Measurements from ENCODE around the gene CHD9. TPM values are rescaled to one million over a fixed set of nuclear protein-coding genes. Genes with fewer than 3 reads are reported as not detected.

Gene CHD9
- total RNA-seq, 2 experiments from 2014 or later, result 30.2 to 37.9 TPM

DNA sequence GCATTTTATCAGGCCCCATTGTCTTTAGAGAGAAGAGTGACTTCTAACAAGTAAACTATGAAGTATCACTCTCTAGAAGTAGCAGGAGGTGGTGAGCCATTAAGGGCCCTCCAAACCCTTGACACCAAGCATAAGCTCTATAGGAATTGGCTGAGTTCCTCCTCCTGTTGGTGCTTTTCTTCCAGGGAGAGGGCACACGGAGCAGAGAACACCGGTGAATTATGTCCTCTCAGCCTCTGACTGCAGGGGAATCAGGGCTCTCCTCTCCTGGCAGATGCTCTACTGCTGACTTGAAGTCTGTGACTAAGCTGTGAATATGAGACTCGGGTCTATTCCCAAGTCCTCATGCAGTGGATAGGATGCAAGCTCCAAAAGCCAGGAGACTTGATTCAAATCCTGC, 32.3 kb downstream of the CHD9 start:
- POLR2A ChIA-PET, result no interaction called here
- Mint-ChIP-seq H3K27ac (no peak overlapping the region), H3K4me1 (peaks cover 17% of the 10 kb centered on the region), H3K27me3 (no peaks in the 10 kb centered on the region), H3K36me3 (peaks cover 7% of the 10 kb centered on the region), H3K4me3 (no peak overlapping the region), H3K9me3 (no peaks in the 10 kb centered on the region)
- DNase-seq (no peak), ATAC-seq (ENCODE audit: low read depth) (no peak)

DNA sequence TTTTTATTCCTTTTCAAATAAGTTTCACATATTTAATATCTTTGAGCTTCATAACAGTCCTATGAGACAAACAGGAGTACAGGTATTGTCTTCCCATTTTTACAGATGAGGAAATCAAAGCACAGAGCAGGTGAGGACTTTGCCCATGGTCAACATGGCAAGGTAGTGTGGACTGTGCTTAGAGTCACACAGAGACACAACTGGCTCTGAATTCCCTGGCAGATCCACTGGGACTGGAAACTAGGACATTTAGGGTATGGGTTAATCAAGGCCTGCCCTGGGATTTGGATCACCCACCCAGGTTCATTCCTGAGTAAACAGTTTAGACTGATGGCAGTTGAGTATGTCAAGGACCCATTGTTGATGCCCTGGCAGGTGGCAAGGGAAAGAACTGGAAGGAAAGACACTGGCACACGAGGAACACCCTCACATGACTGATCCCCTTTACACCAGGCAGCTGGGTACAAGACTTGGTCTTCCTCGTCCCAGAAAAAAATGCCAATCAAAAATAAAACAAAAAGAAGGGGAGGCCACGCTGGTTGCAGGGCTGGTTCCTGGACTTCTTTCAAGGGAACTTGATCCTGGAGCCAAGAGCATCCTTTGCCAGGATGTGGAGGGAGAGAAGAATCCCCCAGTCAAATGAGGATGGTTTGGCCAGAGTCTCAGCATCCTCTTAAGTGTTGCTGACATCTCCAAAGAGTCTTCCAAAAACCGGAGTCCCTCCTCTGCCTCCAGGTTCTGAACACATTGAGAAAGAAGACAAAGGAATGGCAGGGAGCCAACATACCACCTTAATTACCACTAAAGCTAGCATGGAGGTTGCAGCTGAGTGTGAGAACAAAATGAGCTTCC, 34.9 kb downstream of the CHD9 start:
- Mint-ChIP-seq H3K4me1 (peaks cover 25% of the 10 kb centered on the region), H3K9me3 (no peaks in the 10 kb centered on the region), H3K27me3 (no peaks in the 10 kb centered on the region), H3K27ac (no peak overlapping the region), H3K36me3 (peaks cover 4% of the 10 kb centered on the region), H3K4me3 (no peak overlapping the region)
- POLR2A ChIA-PET, result interaction anchor here (1.2 kb wide), 1 partner anchor 9 kb away, joined by 3 read pairs; no protein-coding TSS in a partner anchor
- no peak for ATAC-seq (ENCODE audit: low read depth)
- no peak for DNase-seq

DNA sequence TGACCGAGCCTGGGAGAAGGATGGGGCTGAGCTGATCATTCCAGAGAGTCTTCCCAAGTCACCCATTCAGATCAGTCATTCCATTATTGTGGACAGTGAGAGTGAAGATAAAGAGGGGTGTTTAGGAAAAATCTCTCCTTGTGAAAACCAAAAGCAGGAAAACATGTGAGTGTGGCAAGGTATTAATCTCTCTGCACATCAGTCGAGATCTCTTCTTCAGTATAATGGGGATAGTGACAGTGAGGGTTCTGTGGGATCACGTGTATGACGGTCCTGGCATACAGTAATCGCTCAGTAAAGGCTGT, 35.4 kb downstream of the CHD9 start:
- Mint-ChIP-seq H3K36me3 (peaks cover 4% of the 10 kb centered on the region), H3K9me3 (no peaks in the 10 kb centered on the region), H3K4me3 (no peak overlapping the region), H3K4me1 (peaks cover 25% of the 10 kb centered on the region), H3K27ac (no peak overlapping the region), H3K27me3 (no peaks in the 10 kb centered on the region)
- POLR2A ChIA-PET, result no interaction called here
- ATAC-seq (ENCODE audit: low read depth) (no peak), DNase-seq (no peak)

DNA sequence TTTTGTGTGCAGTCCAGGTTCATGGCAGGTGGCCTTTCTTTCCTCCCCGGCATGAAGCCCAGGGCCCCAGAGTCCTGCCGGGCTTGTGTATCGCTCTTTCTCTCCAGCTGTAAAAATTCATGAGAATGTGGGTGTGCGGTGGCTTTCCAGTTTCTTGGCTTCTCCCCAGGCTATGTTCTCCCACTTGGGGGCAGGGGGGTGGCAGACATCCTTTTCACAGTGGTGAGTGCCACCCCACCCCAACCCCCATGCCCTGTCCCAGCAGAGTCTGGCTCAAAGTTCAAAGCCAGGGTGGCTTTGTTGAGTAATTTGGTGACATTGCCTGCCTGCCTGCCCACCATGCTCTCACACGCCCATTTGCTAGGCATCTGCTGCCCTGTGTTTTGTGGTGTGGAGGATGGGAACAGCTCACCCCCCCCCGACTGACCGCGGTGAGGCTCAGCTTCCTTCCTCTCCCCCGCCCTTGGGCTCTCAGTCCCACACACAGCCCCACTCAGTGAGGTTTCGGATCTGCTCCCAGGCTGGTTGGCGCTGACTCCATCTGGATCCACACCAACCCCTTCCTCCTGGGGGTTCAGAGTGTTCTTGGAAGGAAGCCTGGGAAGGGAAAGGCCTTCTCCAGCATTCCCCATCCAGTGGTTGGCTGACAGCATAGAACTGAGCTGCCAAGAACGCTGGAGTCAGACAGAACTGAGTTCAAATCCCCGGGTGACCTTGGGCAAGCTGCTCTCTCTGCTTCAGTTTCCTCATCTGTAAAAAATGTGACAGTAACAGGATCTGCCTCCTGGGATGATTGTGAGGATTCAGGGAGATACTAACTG, 36.0 kb downstream of the CHD9 start:
- Mint-ChIP-seq H3K36me3 (peaks cover 7% of the 10 kb centered on the region), H3K27me3 (no peaks in the 10 kb centered on the region), H3K27ac (peak overlapping the region; percentile 60), H3K4me3 (no peak overlapping the region), H3K9me3 (no peaks in the 10 kb centered on the region), H3K4me1 (peaks cover 25% of the 10 kb centered on the region)
- POLR2A ChIA-PET, result no interaction called here
- no peak for ATAC-seq (ENCODE audit: low read depth)
- DNase-seq, result no peak

DNA sequence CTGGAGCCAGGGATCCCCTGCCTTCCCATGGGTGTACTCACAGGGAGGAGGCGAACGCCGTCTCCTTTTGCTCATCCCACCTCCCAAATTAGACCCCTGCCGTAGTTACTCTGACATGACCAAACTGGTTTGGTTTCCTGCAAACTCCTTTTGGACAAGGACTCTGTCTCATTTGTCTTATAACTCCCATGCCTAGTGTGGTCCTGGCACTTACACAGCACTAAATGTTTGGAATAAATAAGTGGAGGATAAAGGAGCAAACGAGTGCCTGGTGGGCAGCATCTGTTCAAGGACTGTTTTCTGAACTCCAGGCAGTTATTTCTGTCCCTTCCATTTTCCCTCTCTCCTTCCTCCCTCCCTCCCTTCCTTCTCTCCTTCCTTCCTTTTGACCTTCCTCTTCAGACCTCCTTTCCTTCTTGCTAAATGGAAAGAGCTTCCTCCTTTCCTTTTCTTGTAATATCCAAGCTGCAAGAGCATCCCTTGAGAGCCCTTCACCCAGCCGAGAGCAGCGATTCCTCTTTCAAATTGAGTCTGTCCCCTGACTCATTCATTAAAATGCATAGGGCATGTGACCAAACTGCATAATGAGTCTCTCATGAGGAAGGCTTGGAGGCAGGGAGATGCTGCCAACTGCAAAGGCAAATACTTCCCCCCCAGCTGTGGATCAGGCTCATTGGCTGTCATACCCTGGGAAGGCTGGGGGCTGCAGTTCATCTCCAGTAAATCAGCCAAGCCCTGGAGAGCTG, 36.8 kb downstream of the CHD9 start:
- ATAC-seq (ENCODE audit: low read depth), result no peak
- no peak overlapping the region for H3K27ac Mint-ChIP-seq
- H3K36me3 Mint-ChIP-seq, result peaks cover 8% of the 10 kb centered on the region
- H3K27me3 Mint-ChIP-seq, result no peaks in the 10 kb centered on the region
- H3K4me1 Mint-ChIP-seq, result peaks cover 25% of the 10 kb centered on the region
- POLR2A ChIA-PET, result no interaction called here
- H3K9me3 Mint-ChIP-seq, result no peaks in the 10 kb centered on the region
- no peak overlapping the region for H3K4me3 Mint-ChIP-seq
- no peak for DNase-seq

DNA sequence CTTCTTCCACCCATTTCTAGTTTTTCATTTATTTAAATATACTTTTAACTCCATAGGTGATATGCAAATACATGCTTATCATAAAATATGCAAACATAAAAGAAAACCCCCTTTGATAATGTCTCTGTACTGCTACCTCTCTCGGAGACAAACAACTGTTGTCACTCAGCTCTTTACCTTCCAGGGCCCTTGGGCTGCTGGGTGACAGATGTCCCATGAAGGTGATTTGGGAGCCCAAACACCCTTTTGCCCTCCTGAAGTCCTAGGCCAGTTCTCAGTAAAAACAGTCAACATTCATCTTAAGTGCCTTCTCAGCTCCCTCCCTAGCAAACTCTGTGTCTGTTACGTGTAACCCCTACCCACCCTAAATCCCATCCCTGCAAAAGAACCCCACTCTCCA, 37.5 kb downstream of the CHD9 start:
- H3K27ac Mint-ChIP-seq, result no peak overlapping the region
- H3K36me3 Mint-ChIP-seq, result peaks cover 9% of the 10 kb centered on the region
- no peaks in the 10 kb centered on the region for H3K27me3 Mint-ChIP-seq
- H3K4me3 Mint-ChIP-seq, result no peak overlapping the region
- peaks cover 26% of the 10 kb centered on the region for H3K4me1 Mint-ChIP-seq
- H3K9me3 Mint-ChIP-seq, result no peaks in the 10 kb centered on the region
- POLR2A ChIA-PET, result no interaction called here
- DNase-seq, result no peak
- ATAC-seq (ENCODE audit: low read depth), result no peak

DNA sequence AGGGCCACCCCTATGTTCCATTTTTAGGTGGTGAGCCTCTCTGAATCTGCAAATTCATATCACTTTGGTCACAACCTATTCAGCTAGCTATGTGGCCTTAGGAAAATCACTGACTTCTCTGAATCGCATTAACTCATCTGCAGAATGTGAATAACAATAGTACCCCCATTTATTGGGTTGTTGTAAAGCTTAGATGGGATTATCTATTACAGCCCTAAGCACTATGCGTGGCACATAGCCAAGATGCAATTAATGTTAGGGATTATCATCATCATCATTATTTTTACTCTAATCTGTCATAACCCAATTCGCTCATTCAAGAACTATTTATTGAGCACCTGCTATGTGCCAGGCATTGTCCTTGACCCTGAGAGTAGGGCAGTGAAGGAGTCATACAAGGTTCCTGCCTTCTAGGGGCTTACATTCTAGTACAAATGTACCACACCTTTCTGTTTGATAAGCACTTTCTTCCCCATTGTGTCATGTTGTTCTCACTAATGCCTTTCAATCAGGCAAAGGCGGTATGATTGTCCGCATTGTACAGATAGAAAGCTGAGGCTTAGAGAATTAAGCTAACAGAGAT, 38.5 kb downstream of the CHD9 start:
- DNase-seq (no peak), ATAC-seq (ENCODE audit: low read depth) (no peak)
- Mint-ChIP-seq H3K27ac (peak overlapping the region; percentile 16), H3K9me3 (no peaks in the 10 kb centered on the region), H3K4me3 (no peak overlapping the region), H3K27me3 (no peaks in the 10 kb centered on the region), H3K36me3 (peaks cover 10% of the 10 kb centered on the region), H3K4me1 (peaks cover 28% of the 10 kb centered on the region)
- POLR2A ChIA-PET, result no interaction called here

DNA sequence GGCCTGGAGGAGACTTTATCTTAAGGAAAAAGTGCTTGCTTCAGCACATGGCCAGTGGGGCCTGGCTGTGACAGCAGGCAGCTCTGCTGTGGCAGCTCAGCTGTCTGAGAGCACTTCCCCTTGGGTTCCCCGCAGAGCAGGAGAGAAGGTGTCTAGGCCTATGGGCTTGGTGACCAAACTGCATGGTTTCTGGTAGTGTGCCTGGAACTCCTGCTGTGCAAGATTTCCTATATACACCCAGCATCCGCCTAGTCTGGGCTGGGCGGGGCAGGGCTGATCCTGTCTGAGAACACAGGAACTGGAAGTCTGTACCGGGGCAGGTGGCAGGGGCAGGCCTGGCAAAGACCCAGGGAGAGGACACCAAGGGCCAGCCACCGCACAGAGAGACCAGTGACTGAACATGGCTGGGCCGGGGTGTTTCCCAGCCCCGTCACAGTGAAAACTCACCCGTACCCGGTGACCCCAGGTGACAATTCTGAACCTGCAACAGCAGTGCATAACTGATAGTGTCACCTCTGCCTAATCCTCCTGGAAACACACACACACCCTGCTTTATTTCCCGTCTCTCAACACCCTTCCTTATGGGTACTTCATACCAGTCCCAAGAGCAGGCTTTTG, 39.3 kb downstream of the CHD9 start:
- ATAC-seq (ENCODE audit: low read depth), result peak; percentile 61

DNA sequence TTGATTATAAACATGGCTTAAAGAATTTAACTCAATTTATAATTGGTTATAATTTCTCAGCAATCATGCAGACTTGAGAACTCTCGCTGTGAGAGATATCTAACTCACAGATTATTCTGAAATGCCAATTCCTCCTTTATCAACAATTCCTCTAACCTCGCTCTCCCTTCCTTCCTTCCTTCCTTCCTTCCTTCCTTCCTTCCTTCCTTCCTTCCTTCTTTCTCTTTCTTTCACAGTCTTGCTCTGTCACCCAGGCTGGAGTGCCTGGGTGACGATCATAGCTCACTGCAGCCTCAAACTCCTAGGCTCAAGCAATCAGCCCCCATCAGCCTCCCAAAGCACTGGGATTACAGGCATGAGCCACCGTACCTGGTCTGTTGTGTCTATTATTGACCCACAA, 42.4 kb downstream of the CHD9 start:
- H3K9me3 Mint-ChIP-seq, result no peaks in the 10 kb centered on the region
- H3K27me3 Mint-ChIP-seq, result no peaks in the 10 kb centered on the region
- peak overlapping the region; percentile 32 for H3K27ac Mint-ChIP-seq
- H3K36me3 Mint-ChIP-seq, result peaks cover 6% of the 10 kb centered on the region
- no peak overlapping the region for H3K4me3 Mint-ChIP-seq
- POLR2A ChIA-PET, result no interaction called here
- peaks cover 26% of the 10 kb centered on the region for H3K4me1 Mint-ChIP-seq
- DNase-seq (no peak), ATAC-seq (ENCODE audit: low read depth) (no peak)

More for the DNA sequence above, 39.3 kb downstream of the CHD9 start:
- no peaks in the 10 kb centered on the region for H3K9me3 Mint-ChIP-seq
- no peaks in the 10 kb centered on the region for H3K27me3 Mint-ChIP-seq
- H3K27ac Mint-ChIP-seq, result no peak overlapping the region
- DNase-seq, result no peak
- H3K4me3 Mint-ChIP-seq, result no peak overlapping the region
- H3K36me3 Mint-ChIP-seq, result peaks cover 10% of the 10 kb centered on the region
- POLR2A ChIA-PET, result no interaction called here
- peaks cover 33% of the 10 kb centered on the region for H3K4me1 Mint-ChIP-seq

DNA sequence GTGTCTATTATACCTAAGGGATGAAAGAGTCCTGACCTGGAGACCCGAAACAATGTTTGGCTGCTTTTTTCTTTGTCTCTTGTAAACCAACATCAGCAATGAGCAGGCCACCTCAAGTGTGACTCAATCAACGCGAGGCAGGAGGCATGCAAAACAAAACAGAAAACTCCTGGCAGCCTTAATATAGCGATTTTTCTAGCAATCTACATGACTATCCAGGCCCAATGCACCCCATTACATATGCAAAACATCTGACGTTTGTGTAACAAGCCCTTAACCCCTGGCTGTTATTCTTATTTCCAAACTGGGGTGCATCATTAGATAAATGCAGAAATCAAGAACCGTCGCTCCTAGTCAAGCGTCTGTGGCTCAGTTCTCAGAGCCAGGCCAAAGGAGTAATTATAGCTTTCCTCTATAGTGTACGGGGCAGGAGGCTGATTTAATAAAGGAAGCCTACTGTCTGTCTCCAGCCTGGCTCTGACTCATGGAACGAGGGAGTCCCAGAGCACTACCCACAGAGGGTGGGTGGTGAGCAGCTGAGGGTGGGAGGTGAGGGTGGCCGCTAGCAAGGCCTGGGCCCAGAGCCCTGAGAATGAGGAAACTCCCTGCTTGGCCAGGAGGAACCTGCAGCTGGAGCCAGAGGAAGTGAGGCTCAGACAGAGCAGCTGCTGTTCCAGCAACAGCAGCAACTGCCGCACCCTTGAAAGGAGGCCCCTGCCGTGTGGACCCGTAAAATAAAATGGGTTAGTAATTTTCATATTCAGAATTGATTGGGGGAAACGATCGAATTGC, 43.9 kb downstream of the CHD9 start:
- Mint-ChIP-seq H3K4me1 (peaks cover 23% of the 10 kb centered on the region), H3K27me3 (no peaks in the 10 kb centered on the region), H3K9me3 (no peaks in the 10 kb centered on the region), H3K36me3 (peaks cover 6% of the 10 kb centered on the region), H3K27ac (peak overlapping the region; percentile 86), H3K4me3 (peak overlapping the region; percentile 86)
- peak; percentile 66 for ATAC-seq (ENCODE audit: low read depth)
- DNase-seq, result peak; percentile 49
- POLR2A ChIA-PET, result interaction anchor here (0.6 to 1.9 kb wide), 5 partner anchors 10 to 44 kb away, joined by 3 to 12 read pairs (median 7); partner anchors contain the start of gene CHD9

DNA sequence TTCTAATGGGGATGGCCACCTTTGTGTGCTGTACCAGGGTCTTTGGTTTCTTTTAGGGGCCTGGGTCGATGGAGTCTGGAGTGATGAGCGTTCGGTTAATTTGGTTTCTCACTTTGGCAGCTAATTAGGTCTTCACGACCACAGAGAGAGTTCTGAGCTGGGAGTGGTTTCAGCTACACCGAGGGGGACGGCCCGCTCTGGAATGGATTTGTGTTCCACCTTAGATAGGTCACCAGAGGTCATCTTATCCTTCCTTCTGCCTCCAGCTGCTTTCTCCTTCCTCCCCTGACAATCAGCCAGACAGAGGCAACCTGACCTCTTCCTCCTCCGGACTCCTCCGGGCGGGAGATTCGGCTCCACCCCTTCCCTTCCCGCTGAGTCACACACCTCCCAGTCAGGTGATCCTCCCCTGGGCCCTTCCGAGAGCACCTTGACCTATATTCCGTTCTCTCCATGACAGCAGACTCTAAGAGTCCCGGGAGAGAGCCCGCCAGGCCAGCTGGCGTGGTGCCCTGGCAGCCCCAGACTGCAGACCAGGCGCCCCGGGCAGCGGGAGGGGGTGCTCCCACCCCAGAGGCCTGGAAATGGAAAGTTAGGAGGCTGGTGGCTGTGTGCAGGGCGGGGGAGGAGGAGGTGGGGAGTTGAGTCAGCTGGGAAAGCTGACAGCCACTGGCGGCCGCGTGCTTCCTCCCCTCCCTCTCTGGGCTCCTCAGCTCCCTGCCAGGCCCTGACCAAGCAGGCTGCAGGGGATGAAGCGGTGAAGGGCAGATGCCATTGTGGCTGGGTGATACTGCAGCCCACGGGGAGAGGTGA, 44.7 kb downstream of the CHD9 start:
- POLR2A ChIA-PET, result interaction anchor here (0.6 to 1.9 kb wide), 5 partner anchors 11 to 44 kb away, joined by 3 to 12 read pairs (median 7); partner anchors contain the start of gene CHD9

More for the DNA sequence above, 44.7 kb downstream of the CHD9 start:
- H3K36me3 Mint-ChIP-seq, result peaks cover 6% of the 10 kb centered on the region
- H3K4me3 Mint-ChIP-seq, result peak overlapping the region; percentile 86
- peak; percentile 61 for DNase-seq
- peaks cover 16% of the 10 kb centered on the region for H3K4me1 Mint-ChIP-seq
- no peaks in the 10 kb centered on the region for H3K27me3 Mint-ChIP-seq
- ATAC-seq (ENCODE audit: low read depth), result peak; percentile 77
- peak overlapping the region; percentile 86 for H3K27ac Mint-ChIP-seq
- no peaks in the 10 kb centered on the region for H3K9me3 Mint-ChIP-seq
